IMR-90 (cell line): ENCODE data around the gene ROS1. TPM values are rescaled to one million over a fixed set of nuclear protein-coding genes. Genes with fewer than 3 reads are reported as not detected.

ENCODE experiments used
- ATAC-seq: fragments of 200-7000 bp; cut with Tn5 transposase; 2 replicates; pipeline ENCODE4 v1.9.1; 2020; ENCODE audit warnings: low read depth, mild to moderate bottlenecking, moderate library complexity
- BruUV-seq: library from RNA; stranded (reverse); fragments of 400-500 nt; replicated peaks from 2 replicates; lab custom pipeline; 2021; lab: Mats Ljungman, UMichigan
- CTCF ChIA-PET: fragments of 300-600 bp; formaldehyde crosslinking; extraction: SDS; loops from one replicate; lab custom pipeline; 2021; ENCODE audit warnings: antibody characterized with exemption; lab: Yijun Ruan, JAX
- POLR2A ChIA-PET: fragments of 300-600 bp; sonication (Branson Sonifier 250); formaldehyde crosslinking; loops from one replicate; lab custom pipeline; 2022; ENCODE audit warnings: antibody characterized with exemption; ENCODE audit not compliant: unreplicated experiment; lab: Charles Lee
- DNase-seq: peaks from one replicate; pipeline ENCODE4 v3.0.0; 2013
- H2AFZ ChIP-seq: replicated peaks from 2 replicates; pipeline ENCODE3; 2013; ENCODE audit warnings: low read length, mild to moderate bottlenecking; ENCODE audit not compliant: poor library complexity
- H2AK5ac ChIP-seq: 2 replicates; pipeline ENCODE4 v1.6.1; 2013; ENCODE audit warnings: low read depth, low read length, inconsistent platforms
- H2AK9ac ChIP-seq: replicated peaks from 2 replicates; pipeline ENCODE3; 2013; ENCODE audit warnings: mild to moderate bottlenecking, low read depth, low read length, moderate library complexity; ENCODE audit not compliant: poor library complexity
- H2BK120ac ChIP-seq: 2 replicates; pipeline ENCODE4 v1.6.1; 2013; ENCODE audit warnings: low read depth, low read length, inconsistent platforms
- H2BK15ac ChIP-seq: 3 replicates; pipeline ENCODE4 v1.6.1; 2013; ENCODE audit warnings: low read depth, low read length, inconsistent platforms
- H2BK20ac ChIP-seq: 2 replicates; pipeline ENCODE4 v1.6.1; 2013; ENCODE audit warnings: low read depth, mild to moderate bottlenecking, inconsistent platforms, low read length, moderate library complexity
- H2BK5ac ChIP-seq: 2 replicates; pipeline ENCODE4 v1.6.1; 2013; ENCODE audit warnings: mild to moderate bottlenecking, low read depth, low read length, inconsistent platforms; ENCODE audit not compliant: poor library complexity, severe bottlenecking
- H3K14ac ChIP-seq: replicated peaks from 2 replicates; pipeline ENCODE4 v1.6.1; 2013; ENCODE audit warnings: low read depth, low read length, inconsistent platforms
- H3K18ac ChIP-seq: 2 replicates; pipeline ENCODE4 v1.6.1; 2013; ENCODE audit warnings: low read depth, low read length, control low read depth
- H3K23ac ChIP-seq: 2 replicates; pipeline ENCODE4 v1.6.1; 2013; ENCODE audit warnings: low read depth, low read length, inconsistent platforms
- H3K27ac ChIP-seq: 2 replicates; pipeline ENCODE4 v1.5.1; 2013; ENCODE audit warnings: mild to moderate bottlenecking, control low read depth, low read length; ENCODE audit not compliant: insufficient read depth
- H3K27me3 ChIP-seq: 2 replicates; pipeline ENCODE4 v1.6.1; 2013; ENCODE audit warnings: low read length; ENCODE audit not compliant: control insufficient read depth, insufficient read depth
- H3K36me3 ChIP-seq: 2 replicates; pipeline ENCODE4 v1.6.1; 2013; ENCODE audit warnings: low read length, mixed read lengths; ENCODE audit not compliant: control insufficient read depth, insufficient read depth
- H3K4ac ChIP-seq: 2 replicates; pipeline ENCODE4 v1.6.1; 2013; ENCODE audit warnings: low read depth, low read length, inconsistent platforms
- H3K4me1 ChIP-seq: 2 replicates; pipeline ENCODE4 v1.6.1; 2013; ENCODE audit warnings: low read length, mixed read lengths; ENCODE audit not compliant: control insufficient read depth, insufficient read depth
- H3K4me2 ChIP-seq: 2 replicates; pipeline ENCODE4 v1.6.1; 2013; ENCODE audit warnings: low read depth, mild to moderate bottlenecking, control low read depth, low read length, moderate library complexity
- H3K4me3 ChIP-seq: 2 replicates; pipeline ENCODE4 v1.5.1; 2013; ENCODE audit warnings: low read depth, mild to moderate bottlenecking, control low read depth, low read length, moderate library complexity; ENCODE audit not compliant: insufficient read depth
- H3K56ac ChIP-seq: 2 replicates; pipeline ENCODE4 v1.6.1; 2013; ENCODE audit warnings: low read length, inconsistent platforms; ENCODE audit not compliant: insufficient read depth; ENCODE audit errors: extremely low read depth
- H3K79me1 ChIP-seq, 2 experiments: 2 replicates each; pipeline ENCODE4 v1.6.1; 2013; ENCODE audit warnings: low read length in 2 of 2, inconsistent platforms in 1 of 2, low read depth in 1 of 2
- H3K9ac ChIP-seq: 2 replicates; pipeline ENCODE4 v1.6.1; 2013; ENCODE audit warnings: low read depth, low read length, control low read depth
- H3K9me1 ChIP-seq: 2 replicates; pipeline ENCODE4 v1.6.1; 2013; ENCODE audit warnings: low read length, inconsistent platforms; ENCODE audit not compliant: insufficient read depth
- H3K9me3 ChIP-seq: 2 replicates; pipeline ENCODE4 v1.6.1; 2013; ENCODE audit warnings: low read length; ENCODE audit not compliant: control insufficient read depth, insufficient read depth
- H4K20me1 ChIP-seq: 2 replicates; pipeline ENCODE4 v1.6.1; 2013; ENCODE audit warnings: low read length, inconsistent platforms; ENCODE audit not compliant: insufficient read depth
- H4K5ac ChIP-seq: 2 replicates; pipeline ENCODE4 v1.6.1; 2013; ENCODE audit warnings: mild to moderate bottlenecking, low read depth, low read length, control low read depth
- H4K8ac ChIP-seq, 2 experiments: 2 replicates each; pipeline ENCODE4 v1.6.1; 2013; ENCODE audit warnings: low read depth in 2 of 2, low read length in 2 of 2, control low read depth in 1 of 2, inconsistent platforms in 1 of 2
- H4K91ac ChIP-seq: 2 replicates; pipeline ENCODE4 v1.6.1; 2013; ENCODE audit warnings: low read depth, low read length, inconsistent platforms; ENCODE audit not compliant: insufficient read depth
- CEBPB ChIP-seq: IDR thresholded peaks from 2 replicates; pipeline ENCODE4 v1.6.1; 2012; ENCODE audit warnings: low read depth, low read length, improper control_type of control experiment
- WGBS, 2 experiments: methylation state at CpG; one replicate each; pipeline versions ENCODE4 v1.1.5 to v1.1.7; 2013; ENCODE audit warnings: missing lambda C conversion rate in 2 of 2; ENCODE audit not compliant: insufficient read length in 1 of 2; ENCODE audit errors: extremely low coverage in 2 of 2; 5-methylcytosine and 5-hydroxymethylcytosine counted together
- dilution Hi-C: fragments of 300-500 bp; cut with HindIII; formaldehyde crosslinking; loops from one replicate; pipeline ENCODE4 v1.14.3; 2018; ENCODE audit warnings: low sequenced_read_pairs; ENCODE audit not compliant: unreplicated experiment
- in situ Hi-C: fragments of 300-500 bp; cut with MboI; formaldehyde crosslinking; loops from 3 replicates; pipeline ENCODE4 v1.14.3; 2019; ENCODE audit warnings: low sequenced_read_pairs, inconsistent platforms, mixed read lengths
- intact Hi-C: fragments of 100-400 bp; cut with micrococcal nuclease; formaldehyde crosslinking; loops from 2 replicates; pipeline ENCODE4 v1.10.0; 2022
- polyA plus RNA-seq, 3 experiments: library from polyadenylated mRNA; depleted of rRNA; stranded (reverse); fragments of >200 nt; gene quantifications; 2 replicates each; pipeline ENCODE4 v1.2.3, GENCODE V29; 2012; ENCODE audit warnings: low replicate concordance in 1 of 3
- total RNA-seq: library from RNA; depleted of rRNA; stranded (reverse); fragments of >200 nt; gene quantifications from 2 replicates; pipeline ENCODE4 v1.2.3, GENCODE V29; 2012
- TF ChIP-seq, protein P1 (sequence below): conservative IDR thresholded peaks from 2 replicates; pipeline ENCODE4 v1.5.1; 2012; ENCODE audit warnings: mild to moderate bottlenecking, low read depth, low read length, improper control_type of control experiment

Gene ROS1
- total and polyA plus RNA-seq, 2 of the 4 experiments (the other 2 are of a cell fraction) = under 0.01 to 0.03 TPM

DNA sequence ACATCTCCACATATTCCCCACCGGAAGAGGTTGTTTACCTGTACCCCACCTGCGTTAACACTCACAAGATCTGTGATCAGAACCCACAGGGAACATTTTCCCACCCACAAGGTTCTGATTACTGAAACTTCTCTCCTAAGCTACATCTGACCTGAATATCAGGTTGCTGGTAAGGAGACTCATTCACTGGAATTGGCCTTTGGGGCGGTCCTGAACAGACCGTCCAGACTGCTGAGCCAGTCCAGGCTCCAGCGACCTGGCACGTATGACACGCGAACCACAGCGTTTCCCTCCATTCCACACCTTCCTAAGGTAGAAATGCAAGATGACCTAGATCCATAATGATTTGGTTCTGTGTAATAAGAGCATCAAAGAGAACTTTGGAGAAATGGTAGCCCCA is 150.5 kb downstream of the ROS1 start:
- ATAC-seq = no peak
- Histone ChIP-seq H3K56ac (no peak overlapping the region), H2BK15ac (no peak overlapping the region), H3K79me1 (no peaks in the 10 kb centered on the region), H3K9me1 (no peaks in the 10 kb centered on the region), H2BK5ac (no peak overlapping the region), H4K8ac (no peak overlapping the region), H3K14ac (no peak overlapping the region), H4K91ac (no peak overlapping the region), H3K27me3 (peaks cover 23% of the 10 kb centered on the region), H3K9me3 (no peaks in the 10 kb centered on the region), H2AK5ac (no peak overlapping the region), H3K23ac (no peak overlapping the region), H3K27ac (no peak overlapping the region), H3K4me2 (no peak overlapping the region), H2AK9ac (no peak overlapping the region), H2AFZ (no peak overlapping the region), H4K5ac (no peak overlapping the region), H4K20me1 (no peaks in the 10 kb centered on the region), H2BK20ac (no peak overlapping the region), H3K4me1 (no peaks in the 10 kb centered on the region), H3K4ac (no peak overlapping the region), H3K4me3 (no peak overlapping the region), H3K9ac (no peak overlapping the region), H3K18ac (no peak overlapping the region), H3K36me3 (no peaks in the 10 kb centered on the region), H2BK120ac (no peak overlapping the region)
- no CpG with 5 or more reads among the region's 9 CpGs for WGBS, 2 experiments
- TF ChIP-seq, protein P1, sequence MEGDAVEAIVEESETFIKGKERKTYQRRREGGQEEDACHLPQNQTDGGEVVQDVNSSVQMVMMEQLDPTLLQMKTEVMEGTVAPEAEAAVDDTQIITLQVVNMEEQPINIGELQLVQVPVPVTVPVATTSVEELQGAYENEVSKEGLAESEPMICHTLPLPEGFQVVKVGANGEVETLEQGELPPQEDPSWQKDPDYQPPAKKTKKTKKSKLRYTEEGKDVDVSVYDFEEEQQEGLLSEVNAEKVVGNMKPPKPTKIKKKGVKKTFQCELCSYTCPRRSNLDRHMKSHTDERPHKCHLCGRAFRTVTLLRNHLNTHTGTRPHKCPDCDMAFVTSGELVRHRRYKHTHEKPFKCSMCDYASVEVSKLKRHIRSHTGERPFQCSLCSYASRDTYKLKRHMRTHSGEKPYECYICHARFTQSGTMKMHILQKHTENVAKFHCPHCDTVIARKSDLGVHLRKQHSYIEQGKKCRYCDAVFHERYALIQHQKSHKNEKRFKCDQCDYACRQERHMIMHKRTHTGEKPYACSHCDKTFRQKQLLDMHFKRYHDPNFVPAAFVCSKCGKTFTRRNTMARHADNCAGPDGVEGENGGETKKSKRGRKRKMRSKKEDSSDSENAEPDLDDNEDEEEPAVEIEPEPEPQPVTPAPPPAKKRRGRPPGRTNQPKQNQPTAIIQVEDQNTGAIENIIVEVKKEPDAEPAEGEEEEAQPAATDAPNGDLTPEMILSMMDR = no peak
- no peak for TF ChIP-seq CEBPB
- no TSS peak for BruUV-seq
- POLR2A ChIA-PET = no interaction called here
- dilution Hi-C loops (no loop called here), intact Hi-C loops (no loop called here), in situ Hi-C loops (no loop called here)
- DNase-seq = no peak
- CTCF ChIA-PET = no interaction called here
